RWPE2 (cell line): Measurements from ENCODE around the gene CLMN.
"Not testable (repeated sequence)": the region's sequence is repeated elsewhere in the genome, so short reads cannot be mapped to it uniquely, and the experiment has no call there.

Experiments used
- ATAC-seq: fragments of 200-7000 bp; cut with Tn5 transposase; 3 replicates; pipeline ENCODE4 v1.9.1; 2021; ENCODE audit warnings: low read depth
- DNase-seq: peaks from one replicate; pipeline ENCODE4 v3.0.0-alpha.2; 2020; ENCODE audit warnings: low spot score
- H3K27ac ChIP-seq: fragments of 450-650 bp; 2 replicates; pipeline ENCODE4 v1.5.1; 2017; ENCODE audit warnings: mild to moderate bottlenecking; ENCODE audit not compliant: poor library complexity, severe bottlenecking
- H3K27me3 ChIP-seq: fragments of 250-450 bp; sonication (Bioruptor Pico); 2 replicates; pipeline ENCODE4 v1.5.1; 2021; ENCODE audit warnings: mild to moderate bottlenecking, moderate library complexity; ENCODE audit not compliant: insufficient read depth, poor library complexity, severe bottlenecking
- H3K36me3 ChIP-seq: fragments of 250-450 bp; sonication (Bioruptor Pico); 2 replicates; pipeline ENCODE4 v1.5.1; 2020; ENCODE audit warnings: low read depth, mild to moderate bottlenecking, moderate library complexity
- H3K4me1 ChIP-seq: fragments of 250-450 bp; sonication (Bioruptor Pico); 2 replicates; pipeline ENCODE4 v1.5.1; 2021; ENCODE audit warnings: mild to moderate bottlenecking, moderate library complexity; ENCODE audit not compliant: insufficient read depth, poor library complexity, severe bottlenecking
- H3K4me3 ChIP-seq: fragments of 250-450 bp; sonication (Bioruptor Pico); 2 replicates; pipeline ENCODE4 v1.5.1; 2021; ENCODE audit warnings: mild to moderate bottlenecking, moderate library complexity; ENCODE audit not compliant: severe bottlenecking
- H3K9me3 ChIP-seq: fragments of 250-450 bp; sonication (Bioruptor Pico); 2 replicates; pipeline ENCODE4 v1.5.1; 2021; ENCODE audit warnings: mild to moderate bottlenecking, moderate library complexity; ENCODE audit not compliant: severe bottlenecking
- TF ChIP-seq, protein P1 (sequence below): fragments of 450-650 bp; IDR thresholded peaks from one replicate; pipeline ENCODE4 v1.5.1; 2017; ENCODE audit warnings: mild to moderate bottlenecking, moderate library complexity; ENCODE audit not compliant: poor library complexity, severe bottlenecking

The CLMN gene

DNA sequence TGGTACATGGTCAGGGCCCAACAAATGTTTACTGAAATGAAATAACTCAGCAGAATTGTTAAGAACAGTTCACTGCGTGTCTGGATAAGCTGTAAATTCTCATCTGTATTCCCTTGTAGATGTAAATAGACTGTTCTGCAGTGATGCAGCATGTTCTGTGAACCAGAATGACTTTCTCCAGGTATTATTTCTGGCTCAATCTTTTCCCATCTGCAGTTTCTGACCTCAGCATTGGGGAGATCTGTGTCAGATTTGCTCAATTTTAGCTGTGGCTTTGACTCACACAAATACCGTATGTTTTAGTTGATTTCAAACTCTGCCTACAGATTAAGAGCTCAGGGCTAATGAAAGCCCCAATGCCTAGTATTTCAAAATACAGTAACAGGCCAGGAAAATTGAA is 113.2 kb downstream of the CLMN start:
- ATAC-seq (no peak), DNase-seq (no peak)
- TF ChIP-seq, protein P1, sequence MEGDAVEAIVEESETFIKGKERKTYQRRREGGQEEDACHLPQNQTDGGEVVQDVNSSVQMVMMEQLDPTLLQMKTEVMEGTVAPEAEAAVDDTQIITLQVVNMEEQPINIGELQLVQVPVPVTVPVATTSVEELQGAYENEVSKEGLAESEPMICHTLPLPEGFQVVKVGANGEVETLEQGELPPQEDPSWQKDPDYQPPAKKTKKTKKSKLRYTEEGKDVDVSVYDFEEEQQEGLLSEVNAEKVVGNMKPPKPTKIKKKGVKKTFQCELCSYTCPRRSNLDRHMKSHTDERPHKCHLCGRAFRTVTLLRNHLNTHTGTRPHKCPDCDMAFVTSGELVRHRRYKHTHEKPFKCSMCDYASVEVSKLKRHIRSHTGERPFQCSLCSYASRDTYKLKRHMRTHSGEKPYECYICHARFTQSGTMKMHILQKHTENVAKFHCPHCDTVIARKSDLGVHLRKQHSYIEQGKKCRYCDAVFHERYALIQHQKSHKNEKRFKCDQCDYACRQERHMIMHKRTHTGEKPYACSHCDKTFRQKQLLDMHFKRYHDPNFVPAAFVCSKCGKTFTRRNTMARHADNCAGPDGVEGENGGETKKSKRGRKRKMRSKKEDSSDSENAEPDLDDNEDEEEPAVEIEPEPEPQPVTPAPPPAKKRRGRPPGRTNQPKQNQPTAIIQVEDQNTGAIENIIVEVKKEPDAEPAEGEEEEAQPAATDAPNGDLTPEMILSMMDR: no peak
- H3K4me3 ChIP-seq: no peak overlapping the region
- H3K36me3 ChIP-seq: peaks cover 15% of the 10 kb centered on the region; the same call in 1 of the 2 replicates
- peaks cover 2% of the 10 kb centered on the region for H3K9me3 ChIP-seq
- no peaks in the 10 kb centered on the region for H3K4me1 ChIP-seq
- no peaks in the 10 kb centered on the region for H3K27me3 ChIP-seq
- H3K27ac ChIP-seq: no peak overlapping the region

DNA sequence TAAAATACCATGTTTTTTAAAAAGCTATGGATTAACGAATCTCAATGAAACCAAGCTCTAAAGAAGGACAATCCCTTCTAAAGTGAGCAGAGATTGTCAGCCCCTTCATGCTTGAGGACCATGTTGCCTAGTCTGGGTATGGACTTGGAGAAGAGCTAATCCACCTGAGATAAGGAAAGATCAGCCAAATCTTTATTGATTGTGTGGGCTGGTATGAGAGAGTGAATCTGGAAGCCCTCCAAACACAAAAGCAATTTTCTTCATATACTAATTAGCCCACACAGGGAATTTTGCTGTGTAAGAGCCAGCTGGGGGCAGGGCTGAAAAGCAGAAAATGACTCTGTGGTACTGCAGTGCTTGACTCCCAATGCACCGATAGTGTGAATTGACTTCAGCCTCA is 115.0 kb downstream of the CLMN start:
- Histone ChIP-seq H3K36me3 (peaks cover 15% of the 10 kb centered on the region; the same call in 1 of the 2 replicates), H3K27ac (no peak overlapping the region), H3K9me3 (peaks cover 2% of the 10 kb centered on the region), H3K4me1 (no peaks in the 10 kb centered on the region), H3K27me3 (no peaks in the 10 kb centered on the region), H3K4me3 (no peak overlapping the region)
- ATAC-seq: no peak
- DNase-seq: no peak
- TF ChIP-seq, protein P1: no peak

DNA sequence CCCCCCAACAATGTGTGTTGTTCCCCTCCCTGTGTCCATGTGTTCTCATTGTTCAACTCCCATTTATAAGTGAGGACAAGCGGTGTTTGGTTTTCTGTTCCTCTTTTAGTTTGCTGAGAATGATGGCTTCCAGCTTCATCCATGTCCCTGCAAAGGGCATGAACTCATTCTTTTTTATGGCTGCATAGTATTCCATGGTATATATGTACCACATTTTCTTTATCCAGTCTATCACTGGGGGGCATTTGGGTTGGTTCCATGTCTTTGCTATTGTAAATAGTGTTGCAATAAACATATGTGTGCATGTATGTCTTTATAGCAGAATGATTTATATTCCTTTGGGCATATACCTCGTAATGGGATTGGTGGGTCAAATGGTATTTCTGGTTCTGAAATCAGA is 118.0 kb downstream of the CLMN start:
- H3K4me3 ChIP-seq, ATAC-seq, H3K4me1 ChIP-seq, DNase-seq, H3K27ac ChIP-seq, H3K27me3 ChIP-seq, H3K9me3 ChIP-seq: not testable (repeated sequence)
- H3K36me3 ChIP-seq: peaks cover 15% of the 10 kb centered on the region; the same call in 1 of the 2 replicates

DNA sequence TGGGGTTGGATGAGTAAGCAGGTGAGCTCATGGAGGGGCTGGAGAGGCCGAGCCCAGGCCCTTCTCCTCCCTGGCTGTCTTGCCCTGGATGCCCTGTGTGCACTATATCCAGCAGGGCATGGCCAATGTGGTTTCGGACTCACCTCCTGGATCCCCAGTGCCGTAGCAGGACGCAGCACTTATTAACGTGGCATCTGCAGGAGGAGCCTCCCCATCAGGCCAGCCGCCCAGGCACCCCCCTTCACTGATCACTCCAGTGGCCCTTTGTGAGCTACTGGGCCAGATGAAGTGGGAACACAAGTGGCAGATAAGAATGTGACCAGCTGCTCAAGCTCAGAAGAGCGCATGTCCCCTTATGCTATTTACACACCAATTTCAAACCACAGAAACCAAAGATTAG is 119.3 kb downstream of the CLMN start:
- H3K27me3 ChIP-seq: no peaks in the 10 kb centered on the region
- peaks cover 2% of the 10 kb centered on the region for H3K9me3 ChIP-seq
- ATAC-seq (no peak), DNase-seq (no peak)
- peaks cover 15% of the 10 kb centered on the region; the same call in 1 of the 2 replicates for H3K36me3 ChIP-seq
- no peaks in the 10 kb centered on the region for H3K4me1 ChIP-seq
- H3K27ac ChIP-seq: no peak overlapping the region
- TF ChIP-seq, protein P1: no peak
- H3K4me3 ChIP-seq: no peak overlapping the region

DNA sequence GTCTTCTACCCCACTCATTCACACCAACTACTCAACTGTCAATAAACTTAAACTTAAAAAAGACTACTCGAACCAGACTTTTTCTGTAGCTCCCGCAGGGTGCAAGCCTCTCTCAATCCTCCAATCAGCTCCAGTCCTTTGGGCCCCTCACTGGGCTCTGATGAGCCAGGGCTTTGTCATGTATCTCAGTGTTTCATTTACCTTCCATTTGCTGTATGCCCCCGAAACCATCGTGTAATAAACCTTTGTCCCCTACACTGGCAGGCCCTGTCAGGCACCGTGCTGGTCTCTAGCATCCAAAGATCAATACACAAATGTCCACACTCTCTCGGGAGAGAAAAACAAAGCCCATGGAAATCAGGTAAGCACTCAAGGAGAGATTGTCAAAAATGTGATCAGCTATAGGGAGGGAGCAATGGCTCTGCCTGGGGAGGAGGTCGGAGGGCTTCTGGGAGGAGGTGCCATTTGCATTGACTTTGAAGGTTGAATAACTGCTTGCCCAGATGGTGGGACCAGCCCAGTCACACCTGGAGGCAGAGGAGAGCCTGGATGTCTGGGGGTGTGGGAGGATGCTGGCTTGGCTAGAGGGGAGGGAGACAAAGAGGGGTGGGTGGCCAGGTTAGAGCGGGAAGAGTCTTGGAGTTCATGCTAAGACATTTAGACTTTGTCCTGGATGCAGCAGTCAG is 120.3 kb downstream of the CLMN start:
- H3K27ac ChIP-seq: no peak overlapping the region
- no peak for ATAC-seq
- no peaks in the 10 kb centered on the region for H3K4me1 ChIP-seq

More for the DNA sequence above, 120.3 kb downstream of the CLMN start:
- Histone ChIP-seq H3K36me3 (peaks cover 8% of the 10 kb centered on the region; the same call in 1 of the 2 replicates), H3K9me3 (no peaks in the 10 kb centered on the region), H3K27me3 (no peaks in the 10 kb centered on the region), H3K4me3 (no peak overlapping the region)
- no peak for DNase-seq
- TF ChIP-seq, protein P1: no peak
